Cardiac muscle cell (in vitro differentiated cells and primary cell): ENCODE data around the gene C4orf36. TPM values are rescaled to one million over a fixed set of nuclear protein-coding genes. Genes with fewer than 3 reads are reported as not detected.
A peak's percentile ranks its signal among the peaks of the same experiment; 100 is the strongest.

Experiments
- DNase-seq, 2 donors: peaks; one replicate each; pipeline versions ENCODE4 v3.0.0 to v3.0.0-alpha.2; 2010 to 2017; ENCODE audit warnings: low read depth in 1 of 2, low spot score in 1 of 2
- H3K27ac ChIP-seq: fragments of 200-600 bp; sonication (generic); 2 replicates; pipeline ENCODE4 v1.5.1; 2016
- H3K27me3 ChIP-seq: fragments of 200-600 bp; sonication (generic); 2 replicates; pipeline ENCODE4 v1.6.0; 2016; ENCODE audit warnings: control low read depth
- H3K36me3 ChIP-seq: fragments of 200-600 bp; sonication (generic); 2 replicates; pipeline ENCODE4 v1.5.1; 2016; ENCODE audit warnings: control low read depth
- H3K4me1 ChIP-seq: fragments of 200-600 bp; sonication (generic); 2 replicates; pipeline ENCODE4 v1.8.1; 2017; ENCODE audit warnings: low read depth, mild to moderate bottlenecking, mixed run types
- H3K4me3 ChIP-seq: fragments of 200-600 bp; sonication (generic); 2 replicates; pipeline ENCODE4 v1.5.1; 2016; ENCODE audit warnings: mild to moderate bottlenecking
- H3K9me3 ChIP-seq: fragments of 200-600 bp; sonication (generic); 2 replicates; pipeline ENCODE4 v1.5.1; 2017; ENCODE audit warnings: low read depth, mild to moderate bottlenecking, control low read depth
- polyA plus RNA-seq: library from polyadenylated mRNA; unstranded; fragments of >200 nt; fragmentation: Nextera tagmentation; extraction: Ambion mirVana; gene quantifications from 2 replicates; pipeline ENCODE4 v1.2.1, GENCODE V29; 2016
- total RNA-seq: library from RNA; depleted of rRNA; stranded (reverse); fragments of >200 nt; gene quantifications from 2 replicates; pipeline ENCODE4 v1.2.3, GENCODE V29; 2016
- TF ChIP-seq, protein P1 (sequence below): IDR thresholded peaks from 2 replicates; pipeline ENCODE4 v1.5.1; 2012; ENCODE audit warnings: low read depth, mild to moderate bottlenecking, low read length

Gene C4orf36, protein sequence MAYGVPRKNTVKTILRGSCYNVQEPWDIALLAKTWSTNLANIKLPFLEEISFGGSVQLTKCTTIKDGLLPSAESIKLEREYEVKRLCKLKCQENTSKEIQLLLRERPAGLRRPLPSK
- total RNA-seq (0.63 TPM in 1 of 2 replicates, not detected in the other), polyA plus RNA-seq (0.83 TPM in 1 of 2 replicates, not detected in the other)

DNA sequence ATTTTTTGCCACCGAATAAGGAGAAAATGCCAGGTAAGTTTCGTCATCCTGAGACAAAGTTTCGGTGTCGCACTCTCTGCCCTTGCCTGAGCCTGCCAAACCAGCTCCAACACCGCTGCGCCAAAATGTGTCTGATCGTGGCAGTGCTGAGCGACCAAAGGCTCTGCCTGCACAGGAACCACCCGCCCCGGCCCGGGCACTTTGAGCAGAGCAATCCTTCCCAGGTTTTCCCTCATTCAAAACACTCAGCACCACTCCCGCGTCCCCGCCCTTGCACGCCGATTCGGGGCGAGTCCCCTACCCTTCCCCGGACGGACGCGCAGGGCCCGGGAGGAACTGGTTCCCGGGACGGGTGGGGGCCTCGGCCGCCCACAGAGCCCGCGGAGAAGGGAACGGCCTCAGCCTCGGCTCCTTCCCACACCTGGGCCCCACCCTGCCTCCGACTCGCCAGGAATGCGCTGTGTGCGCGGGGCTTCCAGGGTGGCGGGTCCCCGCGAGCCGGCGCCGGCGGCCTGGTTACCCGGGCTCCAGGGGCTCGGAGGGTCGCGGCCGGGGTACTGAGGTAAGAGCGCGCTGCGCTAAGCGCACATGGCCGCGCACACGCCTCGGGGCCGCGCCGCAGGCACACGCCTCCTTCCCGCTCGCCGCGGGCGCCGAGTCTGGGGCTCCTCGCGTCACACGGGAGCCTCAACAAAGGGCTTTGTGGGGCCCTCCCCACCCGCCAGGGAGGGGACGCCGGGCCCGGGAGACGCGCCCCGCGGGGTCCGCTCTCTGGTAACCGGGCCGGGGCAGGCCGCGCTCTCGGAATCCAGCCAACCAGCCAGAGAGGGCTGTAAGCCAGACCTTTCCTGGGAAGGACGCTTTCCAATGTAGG, at the start of gene C4orf36:
C4orf36 (minus strand) TSS at position 661 of the 874 bp plus-strand sequence. CDS start 902 bp downstream, outside the sequence.
- Histone ChIP-seq H3K4me3 (peak within 1 kb of the TSS; percentile 77), H3K9me3 (no peaks in the 10 kb centered on the region), H3K27ac (no peak within 1 kb of the TSS), H3K27me3 (no peaks in the 10 kb centered on the region), H3K4me1 (no peaks in the 10 kb centered on the region), H3K36me3 (no peaks in the 10 kb centered on the region)
- peak; percentile 54 to 65 for DNase-seq
- TF ChIP-seq, protein P1, sequence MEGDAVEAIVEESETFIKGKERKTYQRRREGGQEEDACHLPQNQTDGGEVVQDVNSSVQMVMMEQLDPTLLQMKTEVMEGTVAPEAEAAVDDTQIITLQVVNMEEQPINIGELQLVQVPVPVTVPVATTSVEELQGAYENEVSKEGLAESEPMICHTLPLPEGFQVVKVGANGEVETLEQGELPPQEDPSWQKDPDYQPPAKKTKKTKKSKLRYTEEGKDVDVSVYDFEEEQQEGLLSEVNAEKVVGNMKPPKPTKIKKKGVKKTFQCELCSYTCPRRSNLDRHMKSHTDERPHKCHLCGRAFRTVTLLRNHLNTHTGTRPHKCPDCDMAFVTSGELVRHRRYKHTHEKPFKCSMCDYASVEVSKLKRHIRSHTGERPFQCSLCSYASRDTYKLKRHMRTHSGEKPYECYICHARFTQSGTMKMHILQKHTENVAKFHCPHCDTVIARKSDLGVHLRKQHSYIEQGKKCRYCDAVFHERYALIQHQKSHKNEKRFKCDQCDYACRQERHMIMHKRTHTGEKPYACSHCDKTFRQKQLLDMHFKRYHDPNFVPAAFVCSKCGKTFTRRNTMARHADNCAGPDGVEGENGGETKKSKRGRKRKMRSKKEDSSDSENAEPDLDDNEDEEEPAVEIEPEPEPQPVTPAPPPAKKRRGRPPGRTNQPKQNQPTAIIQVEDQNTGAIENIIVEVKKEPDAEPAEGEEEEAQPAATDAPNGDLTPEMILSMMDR = no peak

DNA sequence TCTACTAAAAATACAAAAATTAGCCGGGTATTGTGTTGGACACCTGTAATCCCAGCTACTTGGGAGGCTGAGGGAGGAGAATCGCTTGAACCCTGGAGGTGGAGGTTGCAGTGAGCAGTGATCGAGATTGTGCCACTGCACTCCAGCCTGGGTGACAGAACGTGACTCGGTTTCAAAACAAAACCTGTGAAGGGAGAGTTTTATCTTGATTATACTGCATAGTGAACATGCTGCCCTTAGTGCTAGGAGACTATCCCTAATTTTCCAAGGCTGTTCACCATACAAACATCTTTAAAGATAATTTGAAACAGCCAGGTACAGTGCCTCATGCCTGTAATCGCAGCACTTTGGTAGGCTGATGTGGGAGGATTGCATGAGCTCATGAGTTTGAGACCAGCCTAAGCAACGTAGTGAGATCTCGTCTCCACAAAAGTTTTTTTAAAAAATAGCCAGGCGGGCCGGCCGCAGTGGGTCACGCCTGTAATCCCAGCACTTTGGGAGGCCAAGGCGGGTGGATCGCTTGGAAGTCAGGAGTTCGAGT, 48.8 kb upstream of the C4orf36 start:
- Histone ChIP-seq H3K4me1 (peaks cover 12% of the 10 kb centered on the region), H3K27me3 (no peaks in the 10 kb centered on the region), H3K4me3 (no peak overlapping the region), H3K27ac (no peak overlapping the region), H3K9me3 (no peaks in the 10 kb centered on the region), H3K36me3 (no peaks in the 10 kb centered on the region)
- TF ChIP-seq, protein P1 = no peak
- no peak for DNase-seq

GRCh38 chr4:86939729-86940575, 47.7 kb upstream of the C4orf36 start:
- no peak for DNase-seq
- Histone ChIP-seq H3K4me3 (no peak overlapping the region), H3K27ac (no peak overlapping the region), H3K9me3 (no peaks in the 10 kb centered on the region), H3K27me3 (no peaks in the 10 kb centered on the region), H3K4me1 (peaks cover 12% of the 10 kb centered on the region), H3K36me3 (no peaks in the 10 kb centered on the region)
- TF ChIP-seq, protein P1 = no peak

DNA sequence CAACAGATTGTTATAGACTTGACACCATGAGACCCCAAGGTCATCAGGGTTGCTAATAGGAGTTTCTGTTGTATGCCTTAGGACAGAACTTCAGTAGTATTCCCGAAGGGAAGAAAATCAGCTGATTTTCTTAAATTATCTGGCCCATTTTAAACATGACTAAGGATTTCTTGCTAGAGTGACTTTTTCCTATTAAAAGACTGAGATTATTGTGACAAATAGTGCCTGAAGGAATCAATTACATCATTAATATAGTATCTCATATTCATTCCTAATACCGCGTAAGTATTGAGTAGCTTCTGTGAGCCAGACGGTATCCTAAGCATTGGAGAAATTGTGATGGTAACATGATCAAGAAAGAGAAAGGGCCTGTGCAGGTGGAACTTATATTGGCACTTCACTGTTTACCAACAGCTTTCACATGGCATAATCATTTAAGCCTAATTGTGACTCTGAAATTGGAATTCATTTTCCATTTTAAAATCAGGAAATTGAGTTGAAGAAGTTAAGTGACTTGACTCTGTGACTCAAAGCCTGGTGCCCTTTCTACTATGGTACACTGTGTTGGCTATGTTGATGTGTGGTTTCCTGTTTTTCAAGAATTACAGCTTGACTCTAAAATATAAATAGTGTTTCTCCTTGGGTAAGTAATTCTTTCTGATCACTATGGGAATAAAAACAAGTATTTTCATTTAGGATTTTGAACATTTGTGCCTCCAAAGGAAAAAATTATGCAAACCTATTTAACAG, 46.7 kb upstream of the C4orf36 start:
- no peak for DNase-seq

More for the DNA sequence above, 46.7 kb upstream of the C4orf36 start:
- Histone ChIP-seq H3K4me1 (peaks cover 12% of the 10 kb centered on the region), H3K27me3 (no peaks in the 10 kb centered on the region), H3K27ac (no peak overlapping the region), H3K9me3 (no peaks in the 10 kb centered on the region), H3K4me3 (no peak overlapping the region), H3K36me3 (no peaks in the 10 kb centered on the region)
- TF ChIP-seq, protein P1 = no peak
